ENCODE measurements around the gene CCNYL1.

Gene CCNYL1

DNA sequence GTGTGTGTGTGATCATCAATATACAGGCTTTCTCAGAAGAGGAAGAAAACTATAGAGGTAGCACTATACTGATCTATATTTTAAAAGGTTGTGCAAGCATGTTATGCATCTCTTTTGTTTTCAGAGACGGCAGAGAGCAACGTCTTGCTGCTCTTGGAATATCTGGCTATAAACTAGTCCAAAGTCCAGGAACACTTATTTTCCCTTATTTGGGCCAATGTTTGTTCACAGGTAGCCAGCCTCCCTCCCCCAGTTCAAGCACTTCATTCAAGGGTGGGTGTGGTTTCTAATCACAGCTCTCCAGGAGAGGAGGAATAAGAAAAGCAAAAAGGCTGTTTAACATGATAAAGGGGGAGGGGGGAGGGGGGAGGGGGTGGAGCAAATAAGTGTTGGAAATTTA lies 54.1 kb downstream of the CCNYL1 start:
- Histone ChIP-seq H3K9ac (ENCODE audit: low read length in 2 of 2) (no peak overlapping the region), H3K27ac (ENCODE audit: low read length) (no peak overlapping the region), H3K4me1 (ENCODE audit: control insufficient read depth, insufficient read depth, low read length) (peaks cover 32% of the 10 kb centered on the region), H3K27me3 (ENCODE audit: control insufficient read depth in 1 of 2, insufficient read depth in 2 of 2, low read length in 2 of 2) (no peaks in the 10 kb centered on the region), H3K9me3 (ENCODE audit: control insufficient read depth in 2 of 2, low read length in 2 of 2) (no peaks in the 10 kb centered on the region), H3K36me3 (ENCODE audit: control insufficient read depth in 2 of 2, insufficient read depth in 2 of 2, low read length in 2 of 2) (peaks cover 16 to 27% of the 10 kb centered on the region in 2 donors), H3K4me3 (ENCODE audit: low read length in 2 of 2) (peak overlapping the region; percentile 20 to 44)

DNA sequence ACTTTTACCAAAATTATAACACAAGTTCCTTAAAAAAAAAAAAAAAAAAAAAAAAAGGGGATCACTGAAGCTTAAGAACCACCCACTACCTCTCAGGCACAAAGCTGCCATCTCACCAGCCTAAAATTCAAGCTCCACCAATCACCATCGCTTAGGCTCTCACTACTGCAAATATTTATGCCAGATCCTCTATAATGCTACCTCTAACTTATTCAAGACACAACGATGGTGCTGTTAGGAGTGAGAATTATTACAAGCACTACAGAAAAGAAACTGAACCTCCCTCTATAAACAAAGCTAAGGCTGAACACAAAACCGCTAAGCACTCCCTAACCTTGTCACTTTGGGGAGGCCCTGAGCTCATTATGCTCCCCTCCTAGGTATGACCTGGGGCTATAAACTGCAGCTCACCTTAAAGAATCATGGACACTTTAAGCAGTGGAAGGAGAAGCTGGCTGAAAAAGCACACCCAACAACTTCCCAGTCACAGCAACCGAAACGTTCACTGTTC lies 54.7 kb downstream of the CCNYL1 start:
- Histone ChIP-seq H3K4me3 (ENCODE audit: low read length in 2 of 2) (peak overlapping the region; percentile 64 to 97), H3K9ac (ENCODE audit: low read length in 2 of 2) (peak overlapping the region; percentile 58 to 92), H3K36me3 (ENCODE audit: control insufficient read depth in 2 of 2, insufficient read depth in 2 of 2, low read length in 2 of 2) (peaks cover 16 to 27% of the 10 kb centered on the region in 2 donors)

DNA sequence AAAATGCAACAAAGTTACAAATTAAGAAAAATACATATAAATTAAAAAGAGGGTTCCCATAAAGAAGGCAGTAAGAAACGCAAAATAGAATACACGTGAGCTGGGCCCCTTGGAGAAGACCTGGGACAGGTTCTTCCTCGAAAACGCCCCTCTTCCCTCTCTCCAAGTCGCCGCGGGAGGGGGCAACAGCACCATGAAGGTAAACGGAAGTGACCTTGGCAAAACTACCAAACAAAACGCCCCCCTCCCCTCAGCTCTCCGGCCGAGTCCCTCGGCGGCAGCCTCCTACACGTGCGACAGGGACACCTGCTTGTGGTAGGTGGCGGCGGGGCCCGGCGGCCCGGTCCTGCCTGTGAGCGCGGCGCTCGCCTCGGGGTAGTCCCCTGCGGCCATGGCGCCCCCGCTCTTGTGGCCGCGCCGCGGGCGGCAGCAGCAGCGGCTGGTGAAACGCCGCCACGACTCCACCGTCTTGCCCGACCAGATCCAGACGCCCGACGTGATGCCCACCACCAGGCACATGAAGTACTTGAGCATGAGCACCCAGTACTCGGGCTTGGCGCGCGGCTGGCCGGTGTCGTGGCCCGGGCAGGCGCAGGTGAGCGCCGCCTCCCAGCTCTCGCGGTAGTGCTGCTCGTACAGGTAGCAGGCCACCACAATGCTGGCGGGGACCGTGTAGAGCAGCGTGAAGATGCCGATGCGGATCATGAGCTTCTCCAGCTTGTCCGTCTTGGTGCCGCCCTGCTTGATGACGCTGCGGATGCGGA lies 55.4 kb downstream of the CCNYL1 start:
- Histone ChIP-seq H3K4me3 (ENCODE audit: low read length in 2 of 2) (peak overlapping the region; percentile 64 to 97), H3K9ac (ENCODE audit: low read length in 2 of 2) (peak overlapping the region; percentile 58 to 92), H3K27me3 (ENCODE audit: control insufficient read depth in 1 of 2, insufficient read depth in 2 of 2, low read length in 2 of 2) (no peaks in the 10 kb centered on the region), H3K4me1 (ENCODE audit: control insufficient read depth, insufficient read depth, low read length) (peaks cover 32% of the 10 kb centered on the region), H3K9me3 (ENCODE audit: control insufficient read depth in 2 of 2, low read length in 2 of 2) (no peaks in the 10 kb centered on the region), H3K36me3 (ENCODE audit: control insufficient read depth in 2 of 2, insufficient read depth in 2 of 2, low read length in 2 of 2) (peaks cover 11 to 21% of the 10 kb centered on the region in 2 donors), H3K27ac (ENCODE audit: low read length) (peak overlapping the region; percentile 97)

More for the DNA sequence above, 54.7 kb downstream of the CCNYL1 start:
- H3K27ac ChIP-seq (ENCODE audit: low read length) = peak overlapping the region; percentile 97
- H3K27me3 ChIP-seq (ENCODE audit: control insufficient read depth in 1 of 2, insufficient read depth in 2 of 2, low read length in 2 of 2) = no peaks in the 10 kb centered on the region
- H3K9me3 ChIP-seq (ENCODE audit: control insufficient read depth in 2 of 2, low read length in 2 of 2) = no peaks in the 10 kb centered on the region
- peaks cover 32% of the 10 kb centered on the region for H3K4me1 ChIP-seq (ENCODE audit: control insufficient read depth, insufficient read depth, low read length)

DNA sequence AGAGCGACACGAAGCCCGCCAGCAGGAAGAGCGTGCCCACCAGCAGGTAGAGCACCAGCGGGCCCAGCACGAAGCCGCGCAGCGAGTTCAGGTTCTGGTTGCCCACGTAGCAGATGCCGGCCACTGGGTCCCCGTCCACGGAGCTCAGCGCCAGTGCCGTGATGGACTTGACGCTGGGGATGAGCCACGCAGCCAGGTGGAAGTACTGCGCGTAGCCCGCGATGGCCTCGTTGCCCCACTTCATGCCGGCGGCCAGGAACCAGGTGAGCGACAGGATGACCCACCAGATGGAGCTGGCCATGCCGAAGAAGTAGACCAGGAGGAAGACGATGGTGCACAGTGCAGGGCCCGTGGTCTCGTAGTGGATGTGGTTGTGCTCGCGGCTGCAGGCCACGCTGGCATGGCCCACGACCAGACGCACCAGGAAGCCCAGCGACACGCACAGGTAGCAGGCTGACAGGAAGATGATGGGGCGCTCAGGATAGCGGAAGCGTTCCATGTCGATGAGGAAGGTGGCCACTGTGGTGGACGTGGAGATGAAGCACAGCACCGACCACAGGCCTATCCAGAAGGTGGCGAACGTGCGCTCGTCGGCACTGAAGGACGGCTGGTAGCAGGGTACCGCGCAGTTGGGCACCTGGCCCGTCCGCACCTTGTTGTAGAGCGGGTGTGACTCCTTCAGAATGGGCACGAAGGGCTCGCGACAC lies 56.2 kb downstream of the CCNYL1 start:
- Histone ChIP-seq H3K9ac (ENCODE audit: low read length in 2 of 2) (peak overlapping the region; percentile 92 to 94), H3K4me1 (ENCODE audit: control insufficient read depth, insufficient read depth, low read length) (peaks cover 32% of the 10 kb centered on the region)

DNA sequence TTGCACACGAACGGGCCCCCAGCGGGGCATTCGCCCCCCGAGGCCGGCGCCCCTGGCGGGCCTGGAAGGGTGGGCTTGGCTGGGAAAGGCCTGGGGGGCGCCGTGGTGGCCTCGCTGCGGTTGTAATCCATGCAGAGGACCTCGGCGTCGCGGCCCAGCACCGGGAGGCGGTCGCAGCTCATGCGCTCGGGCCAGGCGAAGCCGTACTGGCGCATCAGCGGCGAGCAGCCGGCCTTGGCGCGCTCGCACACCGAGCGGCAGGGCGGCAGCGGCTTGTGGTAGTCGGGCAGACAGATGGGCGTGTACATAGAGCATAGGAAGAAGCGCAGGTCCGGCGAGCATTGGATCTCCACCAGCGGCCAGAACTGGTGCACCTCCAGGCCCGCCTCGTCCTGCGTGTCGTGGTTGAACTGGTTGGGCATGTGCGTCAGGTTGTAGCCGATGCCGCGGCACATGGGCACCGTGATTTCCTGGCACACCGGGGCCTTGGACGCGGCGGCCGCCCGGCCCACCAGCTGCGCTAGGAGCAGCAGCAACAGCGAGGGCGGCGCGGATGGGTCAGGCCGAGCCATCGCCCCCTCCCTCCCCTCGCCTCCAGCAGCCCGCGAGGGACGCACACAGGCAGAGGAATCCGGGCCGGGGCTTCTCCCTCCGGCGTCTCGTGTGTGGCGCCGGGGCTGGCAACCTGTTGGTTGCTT lies 56.9 kb downstream of the CCNYL1 start:
- peaks cover 32% of the 10 kb centered on the region for H3K4me1 ChIP-seq (ENCODE audit: control insufficient read depth, insufficient read depth, low read length)
- peaks cover 10 to 16% of the 10 kb centered on the region in 2 donors for H3K36me3 ChIP-seq (ENCODE audit: control insufficient read depth in 2 of 2, insufficient read depth in 2 of 2, low read length in 2 of 2)
- no peaks in the 10 kb centered on the region for H3K27me3 ChIP-seq (ENCODE audit: control insufficient read depth in 1 of 2, insufficient read depth in 2 of 2, low read length in 2 of 2)
- peak overlapping the region; percentile 64 to 97 for H3K4me3 ChIP-seq (ENCODE audit: low read length in 2 of 2)
- H3K9ac ChIP-seq (ENCODE audit: low read length in 2 of 2) = peak overlapping the region; percentile 92 to 94
- H3K9me3 ChIP-seq (ENCODE audit: control insufficient read depth in 2 of 2, low read length in 2 of 2) = no peaks in the 10 kb centered on the region
- peak overlapping the region; percentile 97 for H3K27ac ChIP-seq (ENCODE audit: low read length)

More for the DNA sequence above, 56.2 kb downstream of the CCNYL1 start:
- Histone ChIP-seq H3K36me3 (ENCODE audit: control insufficient read depth in 2 of 2, insufficient read depth in 2 of 2, low read length in 2 of 2) (peaks cover 10 to 18% of the 10 kb centered on the region in 2 donors), H3K27me3 (ENCODE audit: control insufficient read depth in 1 of 2, insufficient read depth in 2 of 2, low read length in 2 of 2) (no peaks in the 10 kb centered on the region), H3K27ac (ENCODE audit: low read length) (peak overlapping the region; percentile 97), H3K4me3 (ENCODE audit: low read length in 2 of 2) (peak overlapping the region; percentile 64 to 97), H3K9me3 (ENCODE audit: control insufficient read depth in 2 of 2, low read length in 2 of 2) (no peaks in the 10 kb centered on the region)

DNA sequence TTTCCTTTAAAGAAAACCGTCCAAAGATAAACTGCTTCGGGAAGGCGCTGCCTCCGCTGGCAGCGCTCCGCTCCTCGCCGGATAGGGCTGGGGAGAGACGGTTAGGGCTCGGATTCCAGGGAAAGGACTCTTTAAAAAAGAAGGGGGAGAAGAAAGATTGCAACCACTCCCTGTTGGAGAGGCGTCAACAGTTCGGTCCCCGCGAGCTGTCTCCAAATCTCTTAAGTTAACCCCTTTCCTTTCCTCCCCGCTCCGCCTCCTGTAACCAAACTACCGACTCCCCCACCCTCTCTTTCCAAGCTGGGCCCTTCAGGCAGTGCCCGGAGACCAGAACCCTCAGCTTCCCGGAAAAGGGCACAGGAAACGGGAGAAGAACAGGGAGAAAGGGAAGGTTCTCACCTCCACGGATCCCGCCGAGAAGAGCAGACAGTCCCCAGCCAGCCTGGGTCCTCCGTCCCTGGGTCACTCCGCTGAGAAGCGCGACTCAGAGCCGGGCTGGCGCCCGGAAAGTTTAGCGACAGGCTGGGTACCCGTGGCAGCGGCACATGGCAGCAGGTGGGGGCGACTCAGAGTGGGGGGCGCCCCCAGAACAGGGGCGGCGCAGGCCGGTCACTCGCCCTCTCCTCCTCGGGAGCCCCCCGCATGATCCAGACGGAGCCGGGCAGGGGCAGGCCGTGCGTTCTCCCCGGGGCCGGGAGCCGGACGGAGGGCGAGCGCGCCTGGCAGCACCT lies 57.6 kb downstream of the CCNYL1 start:
- H3K9me3 ChIP-seq (ENCODE audit: control insufficient read depth in 2 of 2, low read length in 2 of 2) = no peaks in the 10 kb centered on the region
- peak overlapping the region; percentile 92 to 94 for H3K9ac ChIP-seq (ENCODE audit: low read length in 2 of 2)
- peaks cover 32% of the 10 kb centered on the region for H3K4me1 ChIP-seq (ENCODE audit: control insufficient read depth, insufficient read depth, low read length)
- H3K27ac ChIP-seq (ENCODE audit: low read length) = peak overlapping the region; percentile 97
- no peaks in the 10 kb centered on the region for H3K27me3 ChIP-seq (ENCODE audit: control insufficient read depth in 1 of 2, insufficient read depth in 2 of 2, low read length in 2 of 2)
- H3K4me3 ChIP-seq (ENCODE audit: low read length in 2 of 2) = peak overlapping the region; percentile 64 to 97
- peaks cover 6 to 14% of the 10 kb centered on the region in 2 donors for H3K36me3 ChIP-seq (ENCODE audit: control insufficient read depth in 2 of 2, insufficient read depth in 2 of 2, low read length in 2 of 2)

DNA sequence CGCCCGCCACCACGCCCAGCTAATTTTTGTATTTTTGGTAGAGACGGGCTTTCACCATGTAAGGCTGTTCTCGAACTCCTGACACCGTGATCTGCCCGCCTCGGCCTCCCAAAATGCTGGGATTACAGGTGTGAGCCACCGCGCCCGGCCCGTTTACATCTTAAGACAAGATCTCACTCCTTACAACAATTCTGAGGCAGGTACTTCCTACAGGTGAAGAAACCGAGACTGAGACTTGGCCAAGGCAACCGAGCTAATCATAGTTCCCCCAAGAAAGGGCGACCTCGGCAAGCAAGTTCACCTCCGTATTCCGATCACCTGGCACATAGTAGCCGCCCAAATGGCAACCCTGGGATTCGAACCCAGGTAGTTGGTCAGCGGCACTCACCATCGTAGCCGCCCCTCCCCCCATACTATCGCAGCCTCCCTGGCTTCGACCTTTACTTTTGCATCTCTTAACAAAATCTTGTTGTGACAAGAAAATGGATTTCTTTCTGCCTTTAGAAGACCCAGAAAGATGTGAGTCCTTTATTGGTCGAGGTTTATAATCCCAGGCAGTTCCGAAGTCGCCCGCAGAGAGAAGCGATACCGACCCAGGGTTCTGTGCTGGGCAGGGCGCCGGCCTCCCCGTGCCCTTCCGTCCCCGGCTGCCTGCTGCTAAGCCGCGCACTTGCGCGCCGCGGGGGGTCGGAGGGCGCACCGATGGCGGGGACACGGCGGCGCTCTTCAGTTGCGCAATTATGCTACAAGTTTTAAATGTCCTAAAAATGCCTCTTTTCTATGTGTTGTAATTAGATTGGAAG lies 59.4 kb downstream of the CCNYL1 start:
- H3K9me3 ChIP-seq (ENCODE audit: control insufficient read depth in 2 of 2, low read length in 2 of 2) = no peaks in the 10 kb centered on the region
- H3K4me1 ChIP-seq (ENCODE audit: control insufficient read depth, insufficient read depth, low read length) = peaks cover 29% of the 10 kb centered on the region
- peak overlapping the region; percentile 97 for H3K27ac ChIP-seq (ENCODE audit: low read length)
- peak overlapping the region; percentile 37 to 97 for H3K4me3 ChIP-seq (ENCODE audit: low read length in 2 of 2)
- H3K27me3 ChIP-seq (ENCODE audit: control insufficient read depth in 1 of 2, insufficient read depth in 2 of 2, low read length in 2 of 2) = no peaks in the 10 kb centered on the region
- H3K9ac ChIP-seq (ENCODE audit: low read length in 2 of 2) = peak overlapping the region in 1 of 2 donors; percentile 92
- peaks cover 6 to 12% of the 10 kb centered on the region in 2 donors for H3K36me3 ChIP-seq (ENCODE audit: control insufficient read depth in 2 of 2, insufficient read depth in 2 of 2, low read length in 2 of 2)

DNA sequence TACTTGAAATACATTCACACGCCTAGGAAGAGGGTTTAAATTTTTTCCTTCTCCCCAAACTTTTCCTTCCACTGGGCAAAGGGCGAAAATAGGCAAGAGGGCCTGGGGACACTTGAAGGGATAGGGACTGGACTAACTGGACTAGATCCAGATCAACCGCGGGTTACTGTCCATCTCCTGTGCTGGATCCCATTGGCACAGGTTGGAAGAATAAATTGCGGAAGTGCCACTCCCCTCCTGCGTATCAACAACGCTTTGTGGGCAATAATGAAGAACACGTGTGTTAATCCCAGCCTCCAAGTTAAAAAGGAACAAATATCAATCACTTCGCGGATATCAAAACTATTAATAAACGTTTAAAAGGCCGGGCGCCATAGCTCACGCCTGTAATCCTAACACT lies 60.0 kb downstream of the CCNYL1 start:
- Histone ChIP-seq H3K4me3 (ENCODE audit: low read length in 2 of 2) (no peak overlapping the region), H3K9ac (ENCODE audit: low read length in 2 of 2) (no peak overlapping the region), H3K9me3 (ENCODE audit: control insufficient read depth in 2 of 2, low read length in 2 of 2) (no peaks in the 10 kb centered on the region), H3K27ac (ENCODE audit: low read length) (no peak overlapping the region), H3K27me3 (ENCODE audit: control insufficient read depth in 1 of 2, insufficient read depth in 2 of 2, low read length in 2 of 2) (no peaks in the 10 kb centered on the region), H3K4me1 (ENCODE audit: control insufficient read depth, insufficient read depth, low read length) (peaks cover 25% of the 10 kb centered on the region), H3K36me3 (ENCODE audit: control insufficient read depth in 2 of 2, insufficient read depth in 2 of 2, low read length in 2 of 2) (peaks cover 6 to 12% of the 10 kb centered on the region in 2 donors)

DNA sequence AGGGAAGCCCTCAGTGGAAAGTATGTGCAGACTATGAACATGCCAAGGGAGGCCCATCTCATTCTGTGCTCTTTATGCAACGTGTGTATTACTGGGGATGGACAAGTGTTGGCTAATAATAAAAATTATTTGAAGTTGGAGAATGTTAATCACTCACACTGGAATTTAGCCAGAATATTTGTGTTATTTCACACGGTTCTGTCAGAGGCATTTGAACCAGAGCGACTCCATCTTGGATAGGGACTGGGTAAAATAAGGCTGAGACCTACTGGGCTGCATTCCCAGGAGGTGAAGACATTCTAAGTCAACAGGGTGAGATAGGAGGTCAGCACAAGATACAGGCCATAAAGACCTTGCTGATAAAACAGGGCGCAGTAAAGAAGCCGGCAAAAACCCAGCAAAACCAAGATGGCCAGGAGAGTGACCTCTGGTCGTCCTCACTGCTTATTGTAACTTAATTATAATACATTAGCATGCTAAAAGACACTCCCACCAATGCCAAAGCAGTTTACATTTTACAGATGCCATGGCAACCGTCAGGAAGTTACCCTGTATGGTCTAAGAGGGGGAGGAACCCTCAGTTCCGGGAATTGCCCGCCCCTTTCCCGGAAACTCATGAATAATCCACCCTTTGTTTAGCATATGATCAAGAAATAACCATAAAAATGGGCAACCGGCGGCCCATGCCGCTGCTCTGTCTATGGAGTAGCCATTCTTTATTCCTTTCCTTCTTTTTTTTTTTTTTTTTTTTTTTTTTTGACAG lies 60.8 kb downstream of the CCNYL1 start:
- H3K36me3 ChIP-seq (ENCODE audit: control insufficient read depth in 2 of 2, insufficient read depth in 2 of 2, low read length in 2 of 2) = peaks cover 6% of the 10 kb centered on the region in 2 donors
- H3K9me3 ChIP-seq (ENCODE audit: control insufficient read depth in 2 of 2, low read length in 2 of 2) = no peaks in the 10 kb centered on the region
- H3K4me1 ChIP-seq (ENCODE audit: control insufficient read depth, insufficient read depth, low read length) = peaks cover 17% of the 10 kb centered on the region
- H3K9ac ChIP-seq (ENCODE audit: low read length in 2 of 2) = no peak overlapping the region
- no peak overlapping the region for H3K27ac ChIP-seq (ENCODE audit: low read length)
- no peak overlapping the region for H3K4me3 ChIP-seq (ENCODE audit: low read length in 2 of 2)
- no peaks in the 10 kb centered on the region for H3K27me3 ChIP-seq (ENCODE audit: control insufficient read depth in 1 of 2, insufficient read depth in 2 of 2, low read length in 2 of 2)

All from stomach smooth muscle (tissue), 2 donors.